ENCODE measurements around the gene MAGI2.

- TF ChIP-seq POU6F1 (CRISPR knock-in tag; IDR thresholded peaks at IDR 0.05; ENCODE audit: borderline replicate concordance, low read depth) (no peak), BACH2 (CRISPR knock-in tag; IDR thresholded peaks at IDR 0.05; ENCODE audit: borderline replicate concordance) (no peak), CREB5 (CRISPR knock-in tag; IDR thresholded peaks at IDR 0.05; ENCODE audit: low read depth) (no peak), ZNF565 (CRISPR knock-in tag; conservative IDR thresholded peaks at IDR 0.05; ENCODE audit: low read depth) (no peak), TOX (CRISPR knock-in tag; IDR thresholded peaks at IDR 0.05; ENCODE audit: borderline replicate concordance) (no peak), ZNF8 (CRISPR knock-in tag; IDR thresholded peaks at IDR 0.05) (no peak), GLIS3 (CRISPR knock-in tag; IDR thresholded peaks at IDR 0.05) (no peak), CSDC2 (CRISPR knock-in tag; IDR thresholded peaks at IDR 0.05) (no peak), ISL1 (CRISPR knock-in tag; IDR thresholded peaks at IDR 0.05) (no peak), PATZ1 (CRISPR knock-in tag; IDR thresholded peaks at IDR 0.05; ENCODE audit: borderline replicate concordance) (no peak), ZFP30 (CRISPR knock-in tag; IDR thresholded peaks at IDR 0.05) (no peak), ESRRG (CRISPR knock-in tag; IDR thresholded peaks at IDR 0.05) (no peak), PPARA (CRISPR knock-in tag; IDR thresholded peaks at IDR 0.05; ENCODE audit: borderline replicate concordance) (no peak)
These were observed 673.7 kb downstream of the MAGI2 start for GRCh38 chr7:78779788-78780187.

Data from SK-N-SH treated with all-trans-retinoic acid at 6 μM for 48 hours (cell line).